H7 (cell line): Measurements from ENCODE around the gene SCRT2. TPM values are rescaled to one million over a fixed set of nuclear protein-coding genes. Genes with fewer than 3 reads are reported as not detected.

Experiments
- DNase-seq: peaks from one replicate; pipeline ENCODE4 v3.0.0; 2012
- H3K27me3 ChIP-seq: 2 replicates; pipeline ENCODE4 v1.6.0; 2011; ENCODE audit warnings: mild to moderate bottlenecking, low read length; ENCODE audit not compliant: control insufficient read depth, insufficient read depth
- H3K36me3 ChIP-seq: replicated peaks from 2 replicates; pipeline ENCODE4 v1.5.1; 2011; ENCODE audit warnings: low read length; ENCODE audit not compliant: control insufficient read depth, insufficient read depth
- H3K4me3 ChIP-seq: 2 replicates; pipeline ENCODE4 v1.5.1; 2011; ENCODE audit warnings: low read depth, mild to moderate bottlenecking, control low read depth, low read length, moderate library complexity; ENCODE audit not compliant: insufficient read depth
- total RNA-seq: library from RNA; depleted of rRNA; stranded (reverse); fragments of >200 nt; shearing (Covaris generic); gene quantifications from 2 replicates; pipeline ENCODE4 v1.2.3, GENCODE V29; 2014; rRNA removed

Gene SCRT2
- total RNA-seq, 1 experiment from 2014 or later, result 0.03 TPM

DNA sequence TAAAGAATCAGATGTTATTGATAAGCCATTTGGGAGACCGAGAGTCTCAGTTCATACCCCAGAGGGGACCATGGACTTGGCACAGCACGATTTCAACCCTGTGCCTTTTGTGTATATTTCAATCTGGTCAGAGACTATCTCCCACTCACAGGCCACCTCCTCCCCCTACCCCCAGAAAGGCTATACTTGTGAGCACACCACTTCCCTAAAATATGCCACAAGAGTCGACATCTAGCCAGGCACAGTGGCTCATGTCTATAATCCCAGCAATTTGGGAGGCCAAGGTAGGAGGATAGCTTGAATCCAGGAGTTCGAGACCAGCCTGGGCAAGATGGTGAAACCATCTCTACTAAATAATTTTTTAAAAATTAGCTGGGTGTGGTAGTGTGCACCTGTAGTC lies 51.9 kb downstream of the SCRT2 start:
- no peak overlapping the region for H3K4me3 ChIP-seq
- no peaks in the 10 kb centered on the region for H3K36me3 ChIP-seq
- DNase-seq, result no peak
- no peaks in the 10 kb centered on the region for H3K27me3 ChIP-seq

DNA sequence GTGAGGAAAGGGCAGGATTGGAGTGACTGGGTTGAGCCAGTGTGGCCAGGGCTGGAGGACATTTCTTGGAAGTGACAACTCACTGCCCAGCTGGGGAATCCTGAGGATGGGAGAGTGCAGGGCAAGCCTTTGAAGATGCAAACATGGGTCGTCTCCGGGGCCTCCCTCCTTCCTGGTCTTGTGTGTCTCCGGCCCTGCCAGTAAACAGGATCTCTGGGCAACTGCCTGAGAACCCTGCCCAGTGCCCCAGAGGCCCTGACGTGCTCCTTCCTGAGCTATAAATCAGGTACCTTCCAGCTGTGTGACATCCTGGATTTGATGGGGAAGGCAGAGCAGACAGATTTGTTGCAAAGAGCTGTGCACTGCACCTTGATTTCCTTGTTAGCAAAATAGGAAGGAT lies 52.6 kb downstream of the SCRT2 start:
- no peak overlapping the region for H3K4me3 ChIP-seq
- no peaks in the 10 kb centered on the region for H3K36me3 ChIP-seq
- no peak for DNase-seq
- no peaks in the 10 kb centered on the region for H3K27me3 ChIP-seq

DNA sequence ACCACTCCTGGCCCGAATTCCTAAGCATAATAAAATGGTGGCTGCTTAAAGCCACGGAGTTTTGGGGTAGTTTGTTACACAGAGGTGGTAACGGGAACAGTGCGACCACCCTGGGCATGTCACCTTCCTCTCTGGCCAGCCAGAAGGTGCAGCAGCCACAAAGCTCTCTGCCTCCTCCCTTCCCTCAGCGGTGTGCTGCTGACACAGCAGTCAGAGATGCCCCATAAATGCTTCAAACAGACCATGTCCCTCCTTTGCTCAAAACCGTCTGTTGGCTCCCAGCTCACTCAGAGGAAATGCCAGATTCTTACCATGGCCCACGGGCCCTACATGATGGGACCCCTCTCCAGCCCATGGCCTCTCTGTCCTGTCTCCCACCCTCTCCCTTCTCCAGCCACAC lies 53.4 kb downstream of the SCRT2 start:
- H3K27me3 ChIP-seq, result no peaks in the 10 kb centered on the region
- H3K4me3 ChIP-seq, result no peak overlapping the region
- no peaks in the 10 kb centered on the region for H3K36me3 ChIP-seq
- DNase-seq, result no peak

DNA sequence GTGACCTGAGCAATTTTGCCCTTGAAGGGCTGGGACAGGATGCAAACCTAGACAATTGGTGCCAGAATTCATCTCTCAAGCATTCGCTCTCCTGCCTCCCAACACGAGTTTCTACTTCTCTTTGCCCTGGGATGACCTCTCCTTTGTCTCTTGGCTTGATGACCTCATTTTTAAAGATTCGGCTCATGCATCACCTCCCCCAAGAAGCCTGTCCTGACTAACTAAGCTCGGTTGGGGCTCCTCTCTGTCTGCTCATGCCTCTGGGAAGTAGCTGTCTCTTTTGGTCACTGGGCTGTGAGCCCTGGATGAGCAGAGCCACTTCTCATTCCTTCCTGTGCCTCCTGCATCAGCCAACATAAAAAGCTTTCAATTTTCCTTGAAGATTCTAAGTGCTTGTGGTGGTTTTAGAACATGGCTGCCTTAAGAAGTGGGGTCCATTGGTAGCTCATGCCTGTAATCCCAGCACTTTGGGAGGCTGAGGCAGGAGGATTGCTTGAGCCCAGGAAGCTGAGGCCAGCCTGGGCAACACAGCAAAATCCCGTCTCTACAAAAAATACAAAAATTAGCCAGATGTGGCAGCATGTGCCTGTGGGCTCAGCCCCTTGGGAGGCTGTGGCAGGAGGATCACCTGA lies 54.4 kb downstream of the SCRT2 start:
- no peak overlapping the region for H3K4me3 ChIP-seq
- H3K36me3 ChIP-seq, result no peaks in the 10 kb centered on the region
- no peak for DNase-seq
- H3K27me3 ChIP-seq, result no peaks in the 10 kb centered on the region

DNA sequence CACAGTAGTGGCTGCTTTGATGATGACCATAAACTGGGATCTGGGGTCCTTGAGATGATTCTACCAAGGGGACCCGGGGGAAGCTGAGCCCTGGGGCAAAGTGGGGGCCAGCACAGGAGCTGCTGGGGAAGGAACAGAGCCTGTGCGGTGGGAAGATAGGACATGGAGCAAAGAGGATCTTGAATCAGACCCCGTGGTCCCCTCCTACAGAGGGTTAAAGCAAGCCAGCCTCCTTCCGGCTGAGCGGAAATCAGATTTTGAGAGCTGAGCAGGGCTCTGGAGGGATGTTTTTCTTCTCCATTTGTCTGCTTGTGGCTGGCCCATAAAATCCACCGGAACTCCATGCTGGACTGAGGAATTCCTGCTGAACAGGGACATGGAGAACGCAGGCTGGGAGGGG lies 55.4 kb downstream of the SCRT2 start:
- H3K36me3 ChIP-seq, result no peaks in the 10 kb centered on the region
- H3K4me3 ChIP-seq, result no peak overlapping the region
- no peak for DNase-seq
- H3K27me3 ChIP-seq, result no peaks in the 10 kb centered on the region

DNA sequence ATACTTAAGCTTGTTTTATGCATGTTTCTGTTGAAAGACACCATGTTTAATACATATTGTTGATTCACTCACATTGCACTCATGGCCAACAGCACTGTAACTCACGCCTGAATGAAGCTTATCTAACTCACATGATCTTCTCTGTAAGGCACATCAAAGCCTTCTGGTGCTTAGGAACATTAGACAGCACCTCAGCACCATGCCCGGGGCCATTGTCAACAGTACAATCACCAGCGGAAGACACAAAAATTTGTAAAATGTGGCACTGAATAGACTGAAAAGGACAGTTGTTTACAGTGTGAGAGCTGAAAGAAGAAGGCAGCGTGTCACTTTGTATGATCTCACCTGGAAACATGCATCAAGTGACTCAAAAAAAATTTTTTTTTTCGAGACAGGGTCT lies 56.6 kb downstream of the SCRT2 start:
- H3K36me3 ChIP-seq, result no peaks in the 10 kb centered on the region
- DNase-seq, result no peak
- no peaks in the 10 kb centered on the region for H3K27me3 ChIP-seq
- H3K4me3 ChIP-seq, result no peak overlapping the region

DNA sequence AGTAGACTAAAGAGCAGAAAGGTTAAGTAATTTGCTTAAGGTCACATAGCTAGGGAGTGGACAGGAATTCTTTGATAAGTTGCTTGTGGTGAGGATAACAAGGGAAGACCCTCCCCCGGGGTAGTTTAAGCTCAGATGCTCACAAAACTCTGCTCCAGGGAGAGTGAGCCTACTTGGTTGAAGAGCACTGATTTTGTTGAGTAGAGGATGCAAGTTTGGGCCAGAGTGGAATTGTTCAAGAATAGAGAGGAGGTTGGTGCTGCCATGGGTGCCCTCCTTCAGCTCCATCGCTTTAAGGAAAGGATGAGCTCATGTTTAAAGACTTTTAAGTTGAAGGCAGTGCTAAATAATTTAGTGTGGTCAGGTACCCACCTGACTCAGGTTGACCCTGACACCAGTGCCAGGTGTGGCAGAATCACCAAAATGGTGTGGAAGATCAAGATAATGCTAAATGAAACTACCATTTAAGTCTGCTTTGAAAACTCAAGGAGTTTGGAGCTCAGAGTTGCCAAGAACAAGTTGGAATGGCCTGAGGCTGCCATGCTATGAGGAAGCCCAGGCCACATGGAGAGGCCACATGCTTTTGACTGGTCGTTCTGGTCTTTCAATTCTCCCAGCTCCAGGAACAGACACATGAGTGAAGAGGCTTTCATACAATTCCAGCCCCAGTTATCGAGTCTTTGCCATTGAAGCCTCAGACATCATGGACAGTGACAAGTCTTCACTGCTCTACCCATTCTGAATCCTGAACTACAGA lies 57.5 kb downstream of the SCRT2 start:
- Histone ChIP-seq H3K27me3 (no peaks in the 10 kb centered on the region), H3K36me3 (no peaks in the 10 kb centered on the region), H3K4me3 (no peak overlapping the region)
- DNase-seq, result no peak

DNA sequence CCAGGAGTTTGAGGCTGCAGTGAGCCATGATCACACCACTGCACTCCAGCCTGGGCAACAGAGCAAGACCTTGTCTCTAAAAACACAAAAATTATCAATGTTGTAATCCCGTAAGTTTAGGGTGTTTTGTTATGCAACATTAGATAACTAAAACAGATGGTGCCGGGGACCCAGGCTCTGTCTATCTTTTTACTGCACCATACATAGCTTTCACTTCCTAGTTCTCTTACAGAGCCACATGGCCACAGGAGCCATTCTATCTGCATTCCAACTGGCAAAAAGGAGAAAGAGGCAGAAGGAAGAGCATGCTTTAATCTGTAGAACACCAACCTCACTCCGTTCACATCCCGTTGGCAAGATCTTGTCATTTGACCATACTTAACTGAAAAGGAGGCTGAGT lies 60.1 kb downstream of the SCRT2 start:
- H3K4me3 ChIP-seq, result no peak overlapping the region
- peaks cover 11% of the 10 kb centered on the region for H3K27me3 ChIP-seq
- H3K36me3 ChIP-seq, result no peaks in the 10 kb centered on the region

DNA sequence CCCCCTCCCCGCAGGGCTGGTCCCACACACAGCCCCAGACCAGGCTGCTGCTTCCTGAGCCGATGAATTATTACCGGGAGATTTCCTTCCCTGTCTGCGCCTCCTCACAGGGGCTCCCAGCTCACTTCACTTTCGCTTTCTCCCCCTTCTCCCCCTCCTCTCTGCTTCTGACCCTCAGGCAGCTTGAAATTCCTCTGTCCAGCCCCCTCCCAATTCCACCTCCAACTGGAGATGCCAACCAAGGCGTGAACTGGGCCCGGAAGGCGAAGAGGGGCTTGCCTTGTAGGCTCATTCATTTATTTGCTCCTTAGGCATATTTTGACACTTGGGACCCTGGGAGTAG lies 63.8 kb downstream of the SCRT2 start:
- no peak overlapping the region for H3K4me3 ChIP-seq
- no peak for DNase-seq
- peaks cover 25% of the 10 kb centered on the region for H3K27me3 ChIP-seq
- no peaks in the 10 kb centered on the region; the same call in 1 of the 2 replicates for H3K36me3 ChIP-seq

More for the DNA sequence above, 60.1 kb downstream of the SCRT2 start:
- no peak for DNase-seq

Other genes with a start within 250 kb of the SCRT2 start
- 10.9 and 14.0 TPM in 2 replicates for gene TBC1D20, start 213.3 kb downstream of the SCRT2 start, total RNA-seq
- 124 and 187 TPM in 2 replicates for gene CSNK2A1, start 132.0 kb downstream of the SCRT2 start, total RNA-seq
- 4.2 and 5.1 TPM in 2 replicates for gene TCF15, start 65.5 kb downstream of the SCRT2 start, total RNA-seq
- gene SRXN1, start 22.6 kb downstream of the SCRT2 start, total RNA-seq, result 27.3 and 34.7 TPM in 2 replicates
- gene SLC52A3, start 92.7 kb upstream of the SCRT2 start, total RNA-seq, result 33.8 and 49.4 TPM in 2 replicates
- 5.5 and 9.9 TPM in 2 replicates for gene FAM110A, start 157.9 kb upstream of the SCRT2 start, total RNA-seq
- gene ANGPT4, start 240.5 kb upstream of the SCRT2 start, total RNA-seq, result 0.11 and 0.31 TPM in 2 replicates